ENCODE data around the gene CXCL13.
"Not testable (repeated sequence)": the region's sequence is repeated elsewhere in the genome, so short reads cannot be mapped to it uniquely, and the experiment has no call there.

- TF ChIP-seq CTCF, POLR2A, EP300, POLR2AphosphoS5 (IDR thresholded peaks at IDR 0.05): not testable (repeated sequence)
Observed at GRCh38 chr4:77570508-77571214, 35.0 kb upstream of the CXCL13 start.
